GM18861 (cell line): ENCODE data around the gene VAV2.

ENCODE experiments used
- ATAC-seq: cut with Tn5 transposase; IDR thresholded peaks from one replicate; pipeline ENCODE4 v1.9.1; 2021; ENCODE audit not compliant: unreplicated experiment

VAV2 gene

GRCh38 chr9:133981589-133981957 lies 10.6 kb downstream of the VAV2 start:
- ATAC-seq = no peak

- no peak for ATAC-seq
Observed at GRCh38 chr9:133980864-133981588, 11.1 kb downstream of the VAV2 start.

DNA sequence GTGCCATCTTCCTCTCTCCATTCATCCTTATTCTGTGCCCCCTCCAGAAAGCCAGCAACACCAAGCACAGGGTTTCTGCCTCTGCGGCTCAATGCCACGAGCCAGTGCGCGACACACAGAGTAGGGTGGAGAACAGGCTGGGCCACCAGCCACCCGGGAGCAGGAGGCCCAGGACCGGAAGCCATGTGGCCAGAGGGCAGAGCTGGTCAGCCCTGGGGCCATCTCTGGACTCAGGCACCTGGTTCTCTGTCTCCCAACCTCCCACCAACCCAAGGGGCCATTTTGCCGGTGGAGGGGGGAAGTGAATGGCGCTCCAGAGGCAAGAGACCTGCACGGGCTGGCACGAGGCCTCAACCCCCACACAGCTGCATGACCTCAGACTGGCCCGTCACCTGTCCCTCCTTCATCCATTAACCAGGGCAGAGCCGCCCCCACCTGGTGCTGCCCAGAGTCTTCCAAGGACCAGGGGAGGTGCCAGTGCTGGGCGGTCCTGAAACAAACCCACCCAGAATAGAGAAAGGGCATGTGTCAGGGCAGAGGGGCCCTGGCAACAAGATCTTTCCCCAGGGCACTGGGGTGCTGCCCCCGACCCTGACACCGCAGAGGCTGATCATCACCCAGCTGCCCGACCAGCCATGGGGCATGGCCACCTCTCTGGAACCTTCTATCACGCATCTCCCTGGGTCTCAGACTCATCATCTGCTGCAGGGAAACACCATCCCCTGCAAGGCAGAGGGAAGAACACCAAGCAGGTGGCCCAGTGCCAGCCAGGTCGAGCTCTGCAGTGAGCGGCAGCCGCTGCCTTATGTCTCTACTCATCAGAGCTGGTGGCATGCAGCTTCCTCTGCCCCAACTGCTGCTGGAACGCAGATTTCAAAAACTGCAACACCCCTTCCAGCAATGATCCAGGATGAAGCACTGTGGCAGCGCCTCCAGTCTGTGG lies 11.9 kb downstream of the VAV2 start:
- no peak for ATAC-seq

DNA sequence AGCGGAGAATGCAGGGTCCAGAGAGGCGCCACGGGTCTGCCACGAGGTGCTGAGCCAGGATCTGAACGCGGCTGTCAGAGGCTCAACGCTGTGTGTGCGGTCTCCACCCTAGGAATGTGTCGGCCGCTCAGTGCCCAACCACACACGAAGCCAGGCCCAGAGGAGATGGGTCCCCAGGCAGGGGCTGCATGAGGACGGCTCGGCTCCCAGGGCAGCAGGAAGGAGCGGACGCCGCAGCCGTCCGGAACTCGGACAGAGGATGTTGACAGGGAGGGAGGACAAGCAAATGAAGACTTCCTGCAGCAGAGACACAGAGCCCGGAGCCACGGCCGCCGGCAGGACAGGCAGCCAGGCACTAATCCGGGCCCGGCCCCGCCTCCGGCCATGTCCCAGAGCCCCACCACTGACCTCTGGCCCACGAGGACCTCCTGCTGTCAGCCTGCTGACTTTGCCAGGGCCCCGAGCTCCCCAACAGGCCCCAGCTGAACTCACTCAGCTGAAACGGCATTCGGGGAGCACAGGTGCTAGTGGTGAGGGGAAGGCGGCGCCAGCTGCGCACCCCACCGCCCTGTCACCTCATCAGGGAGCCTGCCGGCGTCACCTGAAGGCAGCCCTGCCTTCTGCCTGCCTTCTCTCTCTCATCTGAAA lies 12.7 kb downstream of the VAV2 start:
- ATAC-seq = peak; percentile 41

GRCh38 chr9:133978899-133979272 lies 13.2 kb downstream of the VAV2 start:
- ATAC-seq = no peak

- no peak for ATAC-seq
Observed at GRCh38 chr9:133978226-133978898, 13.8 kb downstream of the VAV2 start.

GRCh38 chr9:133977421-133978201 lies 14.5 kb downstream of the VAV2 start:
- ATAC-seq = no peak

GRCh38 chr9:133976887-133977286 lies 15.2 kb downstream of the VAV2 start:
- ATAC-seq = no peak

GRCh38 chr9:133976191-133976861 lies 15.8 kb downstream of the VAV2 start:
- no peak for ATAC-seq

GRCh38 chr9:133975511-133975910 lies 16.6 kb downstream of the VAV2 start:
- no peak for ATAC-seq

- no peak for ATAC-seq
Observed at GRCh38 chr9:133974631-133975341, 17.3 kb downstream of the VAV2 start.

DNA sequence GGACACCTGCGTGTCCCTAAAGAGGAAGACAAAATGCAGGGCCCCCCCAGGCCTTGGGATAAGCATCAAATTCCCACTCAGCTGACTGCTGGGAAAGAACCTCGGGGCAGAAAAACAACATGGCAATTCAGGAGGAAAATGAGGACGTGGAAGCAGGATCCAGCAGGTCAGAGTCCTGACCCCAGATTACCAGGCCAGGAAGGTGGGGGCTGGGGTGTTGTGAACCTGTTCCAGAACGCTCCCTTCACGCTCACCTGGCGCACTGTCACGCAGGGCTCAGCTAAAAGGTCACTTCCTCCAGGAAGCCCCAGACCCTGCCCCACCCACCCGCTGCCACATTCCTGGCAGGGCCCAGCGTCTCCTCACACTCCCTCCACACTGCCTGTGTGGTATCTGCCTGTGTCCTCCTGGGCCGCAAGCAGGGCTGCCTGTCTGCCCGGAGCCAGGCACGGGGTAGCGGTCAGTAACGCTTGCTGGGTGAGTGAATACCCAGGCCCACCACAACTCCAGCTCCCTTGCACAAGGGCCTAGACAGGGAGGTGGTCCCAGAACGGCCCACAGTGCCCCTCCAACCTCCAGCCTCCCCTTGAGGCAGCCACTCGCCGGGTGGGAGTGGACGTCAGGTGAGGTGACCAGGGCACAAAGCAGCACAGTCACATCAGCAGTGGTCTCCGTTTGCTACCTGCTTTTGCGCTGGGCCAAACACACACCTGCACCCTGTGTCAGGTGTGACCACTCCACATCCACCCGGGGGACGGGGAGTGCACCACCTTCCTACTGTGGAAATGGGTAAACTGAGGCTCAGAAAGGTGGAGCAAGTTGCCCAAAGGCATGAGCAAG lies 18.1 kb downstream of the VAV2 start:
- no peak for ATAC-seq

DNA sequence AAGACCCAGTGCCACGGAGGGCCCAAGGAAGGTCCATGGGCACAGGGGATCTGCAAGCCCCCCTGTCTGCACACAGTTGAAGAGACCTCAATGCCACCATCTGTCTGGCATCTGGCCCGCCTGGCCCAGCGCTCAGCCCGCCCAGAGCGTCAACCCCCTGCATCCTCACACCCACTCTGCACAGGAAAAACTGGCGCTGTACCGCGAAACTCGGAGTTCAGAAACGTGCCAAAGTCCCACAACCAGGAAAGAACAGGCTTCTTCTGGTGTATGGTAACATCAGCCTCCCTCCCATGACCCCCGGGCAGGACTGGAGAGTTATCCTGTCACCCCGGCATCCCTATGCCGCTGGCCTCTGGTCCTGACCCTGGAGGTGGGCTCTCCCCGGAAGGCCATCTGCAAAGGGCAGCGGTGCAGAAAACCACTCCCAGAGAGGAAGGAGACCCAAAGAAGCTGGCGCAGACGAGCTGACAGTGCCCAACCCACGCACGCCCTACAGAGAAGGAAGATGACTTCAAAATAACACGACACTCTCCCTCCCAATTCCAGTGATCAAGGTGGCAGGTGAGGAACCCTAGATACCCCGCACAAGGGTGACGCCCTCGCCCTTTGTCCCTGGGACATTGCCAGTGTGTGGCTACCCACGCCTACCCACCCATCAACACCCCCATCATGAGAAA lies 18.9 kb downstream of the VAV2 start:
- no peak for ATAC-seq

DNA sequence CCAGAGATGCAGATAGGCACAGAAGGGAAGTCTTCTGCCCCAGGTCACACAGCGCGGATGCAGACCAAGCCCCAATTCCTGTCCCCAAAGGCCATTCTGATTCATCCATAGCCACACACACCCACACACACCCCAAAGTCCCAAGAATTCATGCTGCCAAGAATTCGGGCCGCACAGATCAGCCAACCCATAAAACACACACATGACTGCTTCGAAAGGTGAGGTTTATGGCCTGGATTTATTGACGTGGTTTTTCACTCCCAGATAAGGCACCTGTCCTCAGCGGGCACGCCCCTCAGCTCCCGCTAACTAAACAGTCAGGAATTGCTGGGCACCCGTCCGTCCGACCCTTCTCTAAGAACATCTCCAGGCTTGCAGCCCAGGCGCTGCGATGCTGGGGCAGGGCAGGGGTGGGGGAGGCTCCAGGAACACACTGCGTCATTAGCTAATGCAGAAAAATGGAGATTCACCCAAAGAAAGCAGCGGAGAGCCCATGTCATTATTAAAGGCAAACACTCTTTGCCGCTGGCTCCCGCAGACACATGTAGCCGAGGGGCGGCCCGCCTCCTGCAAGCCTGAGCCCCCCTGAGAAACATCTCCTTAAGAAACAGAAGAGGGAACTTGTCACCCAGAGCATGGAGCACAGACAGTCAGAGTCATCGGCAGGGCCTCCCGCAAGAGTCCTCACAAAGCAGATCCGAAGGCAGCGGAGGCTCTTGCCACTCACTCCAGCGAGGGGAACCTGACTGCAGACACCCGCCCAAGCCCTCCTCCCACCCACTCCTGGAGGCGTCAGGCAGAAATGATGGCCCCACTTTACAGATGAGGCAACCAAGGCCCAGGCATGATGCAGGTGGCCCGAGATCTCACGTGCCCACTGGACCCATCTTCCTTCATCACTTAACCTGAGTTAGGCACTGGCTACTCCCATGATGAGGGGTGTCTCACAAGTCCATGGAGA lies 19.9 kb downstream of the VAV2 start:
- no peak for ATAC-seq

DNA sequence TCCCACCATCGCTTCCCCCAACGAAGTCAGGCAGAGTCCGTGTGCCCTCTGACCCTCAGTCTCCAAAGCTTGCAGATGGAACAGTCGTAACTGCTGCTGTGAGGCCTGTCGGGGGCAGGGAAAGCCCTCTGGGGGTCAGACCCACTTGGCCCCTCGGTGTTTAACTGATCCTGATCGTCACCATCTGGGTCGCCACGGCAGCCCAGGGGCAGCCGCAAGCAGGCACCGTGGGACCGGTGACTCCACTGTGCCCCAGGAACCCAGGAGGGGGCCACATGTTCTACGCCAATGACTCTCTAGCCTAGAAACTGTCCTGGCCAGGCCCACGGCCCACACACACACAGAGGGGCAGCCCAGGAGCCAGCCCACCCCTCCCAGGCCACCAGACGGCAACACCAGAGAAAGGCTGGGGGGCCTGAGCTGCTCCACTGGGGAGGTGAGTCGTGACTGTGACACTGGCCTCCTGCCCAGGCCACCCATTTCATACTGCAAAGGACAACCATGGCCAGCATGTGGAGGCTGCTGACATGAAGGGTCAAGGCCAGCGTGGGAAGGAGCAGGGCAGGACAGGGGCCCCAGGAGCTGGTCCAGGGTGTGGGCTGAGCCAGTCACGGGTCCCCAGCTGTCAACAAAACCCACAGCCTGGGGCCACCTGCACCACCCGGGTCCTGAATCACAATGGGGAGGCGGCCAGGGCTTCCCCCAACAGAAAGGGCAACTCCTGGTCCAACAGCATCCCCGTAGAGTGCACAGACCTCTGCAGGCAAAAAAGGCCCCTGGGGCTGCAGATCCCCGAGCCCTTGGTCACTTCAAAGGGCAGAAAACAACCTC lies 20.8 kb downstream of the VAV2 start:
- no peak for ATAC-seq

GRCh38 chr9:133970581-133971058 lies 21.5 kb downstream of the VAV2 start:
- no peak for ATAC-seq
